D721Med (cell line): Measurements from ENCODE around the gene NR5A2.

Source experiments
- DNase-seq: peaks from one replicate; pipeline ENCODE4 v3.0.0; 2011; ENCODE audit warnings: low spot score; ENCODE audit not compliant: insufficient read length
- FAIRE-seq: peaks from 2 replicates; lab custom pipeline; 2011; peaks lifted over from hg19 to GRCh38; lab: Jason Lieb, UNC
- CTCF ChIP-seq: IDR thresholded peaks from 2 replicates; pipeline ENCODE4 v1.5.1; 2012; ENCODE audit warnings: mild to moderate bottlenecking, control low read depth; ENCODE audit not compliant: insufficient read depth; ENCODE audit errors: missing control alignments

The NR5A2 gene

GRCh38 chr1:200072636-200073285 lies 45.3 kb downstream of the NR5A2 start:
- FAIRE-seq = no peak
- TF ChIP-seq CTCF = no peak
- no peak for DNase-seq

GRCh38 chr1:200073286-200073637 lies 45.8 kb downstream of the NR5A2 start:
- DNase-seq (no peak), FAIRE-seq (no peak)
- no peak for TF ChIP-seq CTCF

GRCh38 chr1:200075522-200075921 lies 48.0 kb downstream of the NR5A2 start:
- FAIRE-seq = no peak
- no peak for TF ChIP-seq CTCF
- DNase-seq = no peak

GRCh38 chr1:200075938-200076546 lies 48.5 kb downstream of the NR5A2 start:
- TF ChIP-seq CTCF = no peak
- DNase-seq = no peak

GRCh38 chr1:200079232-200079940 lies 51.9 kb downstream of the NR5A2 start:
- no peak for FAIRE-seq

More at GRCh38 chr1:200075938-200076546, 48.5 kb downstream of the NR5A2 start:
- FAIRE-seq = no peak

GRCh38 chr1:200081151-200081968 lies 53.9 kb downstream of the NR5A2 start:
- no peak for TF ChIP-seq CTCF
- FAIRE-seq (peak; percentile 6), DNase-seq (no peak)

More at GRCh38 chr1:200079232-200079940, 51.9 kb downstream of the NR5A2 start:
- no peak for TF ChIP-seq CTCF
- DNase-seq = no peak
